PFSK-1 (cell line): Measurements from ENCODE around the gene ZDHHC17.

Experiments used
- POLR2AphosphoS5 ChIP-seq: IDR thresholded peaks from 2 replicates; pipeline ENCODE4 v1.6.1; 2012; ENCODE audit warnings: low read depth, mild to moderate bottlenecking, control low read depth, low read length, moderate library complexity
- SIN3A ChIP-seq: IDR thresholded peaks from 2 replicates; pipeline ENCODE4 v1.6.1; 2012; ENCODE audit warnings: mild to moderate bottlenecking, low read length, moderate library complexity, borderline replicate concordance; ENCODE audit not compliant: insufficient read depth
- TAF1 ChIP-seq: IDR thresholded peaks from 2 replicates; pipeline ENCODE4 v1.6.1; 2012; ENCODE audit warnings: low read length, control low read depth, borderline replicate concordance; ENCODE audit not compliant: insufficient read depth
- TF ChIP-seq, protein P1 (sequence below), 2 experiments: IDR thresholded peaks; 2 replicates each; pipeline versions ENCODE4 v1.6.1 to v1.8.0; 2011 to 2012; ENCODE audit warnings: low read depth in 2 of 2, low read length in 2 of 2, control low read depth in 1 of 2, inconsistent platforms in 1 of 2, mild to moderate bottlenecking in 1 of 2, moderate library complexity in 1 of 2; ENCODE audit not compliant: insufficient read depth in 1 of 2

DNA sequence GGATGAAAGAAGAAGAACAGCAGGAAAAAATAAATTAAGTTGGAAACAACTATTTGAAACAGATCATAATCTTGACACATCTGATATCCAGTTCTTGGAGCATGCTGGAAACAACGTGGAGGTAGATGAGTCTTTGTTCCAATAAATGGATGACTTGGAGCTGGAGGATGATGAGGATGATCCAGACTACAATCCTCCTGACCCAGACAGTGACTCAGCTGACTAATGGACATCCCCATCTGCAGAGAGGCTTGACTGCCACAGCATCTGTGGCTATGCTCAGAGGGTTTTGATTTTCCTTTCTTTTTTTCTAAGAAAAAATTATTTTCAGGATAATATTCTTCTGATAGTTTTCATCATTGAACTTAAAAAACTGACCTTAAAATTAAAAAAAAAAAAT lies 6.2 kb upstream of the ZDHHC17 start:
- TF ChIP-seq TAF1 (no peak), POLR2AphosphoS5 (no peak), SIN3A (no peak)
- TF ChIP-seq, protein P1, sequence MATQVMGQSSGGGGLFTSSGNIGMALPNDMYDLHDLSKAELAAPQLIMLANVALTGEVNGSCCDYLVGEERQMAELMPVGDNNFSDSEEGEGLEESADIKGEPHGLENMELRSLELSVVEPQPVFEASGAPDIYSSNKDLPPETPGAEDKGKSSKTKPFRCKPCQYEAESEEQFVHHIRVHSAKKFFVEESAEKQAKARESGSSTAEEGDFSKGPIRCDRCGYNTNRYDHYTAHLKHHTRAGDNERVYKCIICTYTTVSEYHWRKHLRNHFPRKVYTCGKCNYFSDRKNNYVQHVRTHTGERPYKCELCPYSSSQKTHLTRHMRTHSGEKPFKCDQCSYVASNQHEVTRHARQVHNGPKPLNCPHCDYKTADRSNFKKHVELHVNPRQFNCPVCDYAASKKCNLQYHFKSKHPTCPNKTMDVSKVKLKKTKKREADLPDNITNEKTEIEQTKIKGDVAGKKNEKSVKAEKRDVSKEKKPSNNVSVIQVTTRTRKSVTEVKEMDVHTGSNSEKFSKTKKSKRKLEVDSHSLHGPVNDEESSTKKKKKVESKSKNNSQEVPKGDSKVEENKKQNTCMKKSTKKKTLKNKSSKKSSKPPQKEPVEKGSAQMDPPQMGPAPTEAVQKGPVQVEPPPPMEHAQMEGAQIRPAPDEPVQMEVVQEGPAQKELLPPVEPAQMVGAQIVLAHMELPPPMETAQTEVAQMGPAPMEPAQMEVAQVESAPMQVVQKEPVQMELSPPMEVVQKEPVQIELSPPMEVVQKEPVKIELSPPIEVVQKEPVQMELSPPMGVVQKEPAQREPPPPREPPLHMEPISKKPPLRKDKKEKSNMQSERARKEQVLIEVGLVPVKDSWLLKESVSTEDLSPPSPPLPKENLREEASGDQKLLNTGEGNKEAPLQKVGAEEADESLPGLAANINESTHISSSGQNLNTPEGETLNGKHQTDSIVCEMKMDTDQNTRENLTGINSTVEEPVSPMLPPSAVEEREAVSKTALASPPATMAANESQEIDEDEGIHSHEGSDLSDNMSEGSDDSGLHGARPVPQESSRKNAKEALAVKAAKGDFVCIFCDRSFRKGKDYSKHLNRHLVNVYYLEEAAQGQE (IDR thresholded peaks at IDR 0.05; ENCODE audit: insufficient read depth in 1 of 2, low read depth in 2 of 2, low read length in 2 of 2), result no peak
